NCI-H2227 (cell line): ENCODE measurements around the gene CHCHD6.

Experiments used
- DNase-seq: peaks from one replicate; lab custom pipeline; 2025; ENCODE audit not compliant: unreplicated experiment; lab: John Stamatoyannopoulos, UW

CHCHD6 gene

DNA sequence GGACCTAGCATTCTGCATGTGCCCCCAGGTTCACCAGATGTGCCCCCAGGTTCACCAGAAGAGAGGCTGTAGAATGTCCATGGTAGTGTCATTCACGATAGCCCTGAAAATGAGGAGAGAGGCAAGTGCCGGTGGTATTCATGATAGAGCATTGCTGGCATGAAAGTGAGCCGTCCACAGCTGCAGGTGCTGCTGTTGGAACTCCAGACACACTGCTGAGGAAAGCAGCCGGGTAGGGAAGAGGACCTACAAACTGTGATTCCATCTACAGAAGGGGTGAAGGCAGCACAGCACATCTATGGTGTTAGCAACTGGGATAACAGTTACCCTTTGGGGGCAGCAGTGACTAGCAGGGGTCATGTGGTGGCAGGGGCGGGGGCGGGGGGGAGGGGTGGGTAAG lies 153.9 kb downstream of the CHCHD6 start:
- no peak for DNase-seq

- DNase-seq, result no peak
Observed at GRCh38 chr3:126858401-126858800, 154.4 kb downstream of the CHCHD6 start.

GRCh38 chr3:126858887-126859286 lies 154.8 kb downstream of the CHCHD6 start:
- DNase-seq, result no peak

- DNase-seq, result no peak
Observed at GRCh38 chr3:126859415-126860246, 155.6 kb downstream of the CHCHD6 start.

GRCh38 chr3:126865736-126866135 lies 161.7 kb downstream of the CHCHD6 start:
- no peak for DNase-seq

GRCh38 chr3:126866175-126866759 lies 162.2 kb downstream of the CHCHD6 start:
- no peak for DNase-seq

DNA sequence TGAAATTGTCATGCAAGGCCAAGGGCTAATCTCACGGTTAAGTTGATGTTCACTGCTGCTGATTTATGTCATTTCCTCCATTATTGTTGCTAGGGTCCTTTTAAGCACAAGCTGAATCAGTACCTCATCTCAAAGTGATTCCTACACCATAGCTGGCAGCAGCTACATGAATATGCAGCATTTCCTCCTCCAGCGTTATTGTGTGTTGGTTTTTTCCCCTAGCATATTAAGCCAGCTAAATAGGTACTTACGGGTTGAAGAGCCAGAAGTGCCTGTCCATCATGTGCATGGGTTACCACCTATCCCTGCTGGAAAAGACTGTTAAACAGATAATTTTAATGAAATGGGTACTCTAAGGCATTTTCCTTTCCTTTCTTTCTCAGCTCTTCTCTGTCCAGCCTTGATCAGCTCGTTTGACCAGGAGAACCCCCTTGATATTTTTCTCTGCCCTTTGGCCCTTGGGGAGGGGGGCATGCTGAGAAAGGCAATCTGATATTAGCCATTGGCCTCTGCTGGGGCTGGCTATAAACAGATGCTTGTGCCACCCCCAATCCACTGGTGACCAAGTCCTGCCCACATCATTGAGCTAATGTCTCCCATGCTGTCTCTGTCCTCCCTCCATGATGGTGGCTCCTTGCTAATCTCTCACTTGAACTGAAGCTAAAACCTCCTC lies 163.3 kb downstream of the CHCHD6 start:
- peak; percentile 35 for DNase-seq

GRCh38 chr3:126867863-126868200 lies 163.8 kb downstream of the CHCHD6 start:
- DNase-seq, result no peak

- no peak for DNase-seq
Observed at GRCh38 chr3:126870608-126871210, 166.7 kb downstream of the CHCHD6 start.

GRCh38 chr3:126872701-126873342 lies 168.8 kb downstream of the CHCHD6 start:
- DNase-seq, result no peak

- DNase-seq, result no peak
Observed at GRCh38 chr3:126873416-126873815, 169.4 kb downstream of the CHCHD6 start.

DNA sequence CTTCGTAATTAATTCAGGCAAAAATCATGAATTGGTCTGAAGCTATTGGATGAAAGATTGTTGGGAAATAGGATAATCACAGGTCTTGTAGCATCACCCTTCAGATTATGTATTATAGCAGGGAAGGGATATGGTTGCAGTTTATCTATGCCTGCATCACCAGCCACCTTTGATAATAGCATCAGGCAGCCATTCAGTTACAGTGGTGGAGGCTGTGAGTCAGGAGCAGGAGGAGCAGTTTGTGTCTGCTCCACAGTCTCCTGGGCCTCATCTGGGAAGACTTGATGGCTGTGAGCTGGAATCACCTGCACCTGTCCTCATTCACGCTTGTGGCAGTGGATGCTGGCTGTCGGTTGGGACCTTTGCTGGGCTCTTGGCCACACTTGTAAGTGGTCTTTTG lies 174.6 kb downstream of the CHCHD6 start:
- no peak for DNase-seq

GRCh38 chr3:126880901-126881300 lies 176.9 kb downstream of the CHCHD6 start:
- DNase-seq, result no peak

DNA sequence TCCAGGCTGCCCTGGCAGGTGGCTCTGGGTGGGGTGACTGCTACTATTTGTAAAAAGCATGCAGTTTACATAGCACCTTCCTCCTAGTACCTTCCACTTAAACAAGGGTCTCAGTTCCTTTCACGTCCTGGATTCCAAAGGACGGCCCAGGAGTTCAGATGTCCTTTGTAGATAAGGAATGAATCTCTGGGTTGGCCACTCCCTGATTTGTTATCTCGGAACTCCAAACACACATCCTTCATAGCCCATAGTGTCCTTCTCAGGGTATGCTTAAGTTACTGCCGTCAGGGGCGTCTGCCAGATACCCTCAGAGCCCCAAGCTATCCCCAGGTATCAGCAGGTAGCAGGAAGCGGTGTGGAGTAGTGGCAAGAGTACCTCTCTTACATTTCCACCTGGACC lies 177.8 kb downstream of the CHCHD6 start:
- no peak for DNase-seq

DNA sequence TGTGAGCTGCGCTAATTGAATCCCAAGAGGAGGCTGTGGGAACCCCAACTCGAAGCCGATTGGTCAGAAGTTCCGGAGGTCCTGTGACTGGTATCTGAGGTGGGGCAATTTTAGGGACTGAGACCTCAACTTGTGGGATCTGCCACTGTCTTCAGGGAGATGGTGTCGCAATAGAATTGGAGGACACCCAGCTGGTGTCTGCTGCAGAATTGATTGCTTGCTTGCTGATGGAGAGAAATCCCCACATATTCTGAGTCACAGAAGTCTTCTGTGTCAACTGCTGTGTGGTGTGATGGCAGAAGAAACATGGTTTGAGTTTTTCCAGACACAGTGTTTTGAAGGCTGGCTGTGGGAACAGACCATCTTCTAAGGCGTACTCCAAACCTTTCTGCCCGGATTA lies 179.2 kb downstream of the CHCHD6 start:
- DNase-seq, result no peak

GRCh38 chr3:126885425-126885824 lies 181.4 kb downstream of the CHCHD6 start:
- no peak for DNase-seq

GRCh38 chr3:126886217-126886616 lies 182.2 kb downstream of the CHCHD6 start:
- DNase-seq, result no peak

GRCh38 chr3:126887686-126888085 lies 183.6 kb downstream of the CHCHD6 start:
- DNase-seq, result no peak

DNA sequence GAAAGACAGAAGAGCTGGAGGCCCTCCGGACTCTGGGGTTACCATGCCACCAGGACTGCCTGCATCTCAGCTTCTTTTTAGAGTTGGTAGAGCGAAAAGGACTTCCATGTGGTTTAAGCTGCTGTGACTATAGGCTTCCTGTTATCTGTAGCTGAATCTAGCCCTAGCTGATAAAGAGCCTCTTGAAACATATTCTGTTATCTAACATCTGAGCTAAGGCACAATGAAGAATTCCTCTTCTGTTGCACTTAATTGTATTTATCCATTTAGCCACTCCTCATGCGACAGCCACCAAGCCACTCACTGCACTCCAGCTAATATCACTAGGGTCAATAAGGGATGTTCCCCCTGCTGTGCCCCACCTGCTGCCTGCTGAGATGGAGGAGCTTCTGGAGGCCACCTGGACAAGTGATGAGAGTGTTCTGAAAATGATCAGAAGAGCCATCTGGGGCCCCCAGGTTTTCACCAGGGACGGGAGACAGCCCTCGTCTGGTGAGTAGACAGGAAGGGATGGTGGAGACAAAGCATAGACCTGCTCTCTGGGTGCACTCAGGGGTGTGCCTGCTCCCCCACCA lies 184.2 kb downstream of the CHCHD6 start:
- DNase-seq, result peak; percentile 69

DNA sequence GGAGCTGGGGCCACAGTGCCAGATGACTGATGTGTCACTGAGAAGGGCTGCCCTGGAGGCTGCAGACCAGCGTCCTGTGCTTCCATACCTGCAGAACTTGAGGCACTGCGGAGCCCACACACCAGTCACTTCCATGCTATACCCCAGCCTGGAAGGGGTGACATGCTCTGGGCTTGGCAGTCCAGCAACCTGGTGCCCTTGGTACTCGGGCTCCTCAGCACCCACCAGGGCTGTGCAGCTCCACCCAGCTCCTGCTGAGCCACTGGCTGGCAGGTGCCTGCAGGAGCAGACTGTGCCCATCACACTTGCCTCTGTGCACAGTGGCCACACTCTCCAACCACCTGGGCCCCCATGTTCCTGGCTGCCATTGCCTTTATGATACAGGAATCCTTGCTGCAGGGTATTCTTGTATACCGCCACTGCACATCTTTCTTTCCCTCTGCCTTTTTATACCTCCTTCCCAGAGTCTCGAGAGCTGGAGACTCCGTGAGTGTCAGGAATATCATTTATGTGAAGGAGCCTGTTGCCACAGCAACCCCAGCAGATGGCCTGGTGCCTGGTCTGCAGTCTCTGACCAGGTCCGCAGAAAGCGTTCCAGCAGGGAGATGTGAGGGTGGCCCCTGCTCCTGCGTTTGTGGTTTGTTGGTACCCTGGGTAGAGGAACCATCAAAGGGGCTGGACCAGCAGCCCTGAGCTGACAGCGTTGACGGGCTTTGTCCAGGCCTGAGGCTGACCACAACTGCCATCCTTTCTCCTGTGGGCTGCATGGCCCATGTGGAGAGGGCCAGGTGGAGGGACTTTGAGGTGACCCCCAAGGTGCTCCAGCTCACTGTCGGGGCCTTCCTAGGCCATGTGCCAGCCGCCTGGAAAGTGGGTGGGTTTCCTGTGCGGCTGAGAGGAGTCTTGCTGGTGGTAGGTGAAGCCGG lies 185.5 kb downstream of the CHCHD6 start:
- DNase-seq, result peak; percentile 24
